HCEC 1CT (cell line): ENCODE results near the gene HYLS1.
"Not testable (repeated sequence)": the region's sequence is repeated elsewhere in the genome, so short reads cannot be mapped to it uniquely, and the experiment has no call there.

ENCODE experiments used
- DNase-seq: peaks from one replicate; pipeline ENCODE4 v3.0.0-alpha.2; 2017

The HYLS1 gene

DNA sequence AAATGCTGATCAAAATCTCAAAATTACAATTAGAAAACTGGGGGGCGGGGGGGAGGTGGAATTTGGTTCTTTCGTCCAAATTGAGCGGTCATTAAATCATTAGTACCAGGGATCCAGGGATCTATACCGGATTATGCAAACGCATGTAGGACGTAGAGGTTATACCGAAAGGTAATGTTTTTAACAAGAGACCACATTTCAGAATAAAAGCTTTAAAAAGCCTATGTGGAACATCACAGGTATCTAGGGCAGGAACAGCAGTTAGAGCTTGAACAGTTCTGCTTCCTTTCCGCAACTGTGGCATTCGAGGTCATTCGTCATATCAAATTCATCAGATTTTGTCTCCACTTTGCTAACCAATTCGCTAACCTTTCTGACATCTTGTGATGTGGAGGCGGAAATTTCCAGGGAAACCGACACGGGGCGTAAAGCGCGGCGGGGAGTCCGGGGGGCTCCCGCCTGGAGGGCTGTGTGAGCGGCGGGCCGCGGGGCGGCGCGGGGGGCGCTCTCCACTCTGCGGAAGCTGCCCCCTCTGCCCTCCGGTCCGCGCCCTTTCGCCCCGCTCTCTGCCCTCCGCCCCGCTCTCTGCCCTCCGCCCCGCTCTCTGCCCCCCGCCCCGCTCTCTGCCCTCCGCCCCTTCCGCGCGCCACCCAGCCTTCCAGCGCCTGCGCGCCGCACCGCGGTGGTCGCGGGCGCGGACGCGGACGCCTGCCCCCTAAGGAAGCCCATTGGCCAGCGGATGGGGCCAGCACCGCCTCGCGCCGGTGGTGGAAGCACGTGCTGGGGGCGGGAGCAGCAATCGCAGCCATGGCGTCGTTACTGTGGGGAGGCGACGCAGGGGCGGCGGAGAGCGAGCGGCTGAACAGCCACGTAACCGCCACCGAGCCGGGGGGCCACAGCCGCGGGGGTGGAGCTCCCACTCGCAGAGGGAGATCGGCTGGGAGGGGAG lies 16.5 kb downstream of the HYLS1 start, which contains the start of gene DDX25:
DDX25 (plus strand) TSS at position 798 of the 949 bp plus-strand sequence; CDS start at position 808, 10 bp downstream.
- DNase-seq = no peak

DNA sequence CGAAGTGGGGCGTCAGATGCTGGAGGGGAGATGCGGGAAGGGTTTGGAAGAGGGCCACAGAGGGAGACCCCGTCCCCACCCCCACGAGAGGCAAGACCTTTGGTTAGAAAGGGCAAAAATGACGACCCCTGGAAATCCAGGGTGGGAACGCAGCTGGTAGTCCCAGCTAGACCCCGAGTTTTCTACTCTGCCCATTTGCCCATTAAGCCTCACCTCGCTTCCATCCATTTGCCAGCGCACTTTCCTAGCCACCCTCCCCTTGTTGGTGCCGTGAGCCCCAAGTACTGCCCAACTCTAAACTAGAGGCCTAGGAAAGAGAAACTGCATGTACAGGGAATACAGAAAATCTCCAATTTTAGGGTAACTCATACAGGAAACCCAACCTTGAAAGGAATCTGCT lies 17.2 kb downstream of the HYLS1 start:
- no peak for DNase-seq

DNA sequence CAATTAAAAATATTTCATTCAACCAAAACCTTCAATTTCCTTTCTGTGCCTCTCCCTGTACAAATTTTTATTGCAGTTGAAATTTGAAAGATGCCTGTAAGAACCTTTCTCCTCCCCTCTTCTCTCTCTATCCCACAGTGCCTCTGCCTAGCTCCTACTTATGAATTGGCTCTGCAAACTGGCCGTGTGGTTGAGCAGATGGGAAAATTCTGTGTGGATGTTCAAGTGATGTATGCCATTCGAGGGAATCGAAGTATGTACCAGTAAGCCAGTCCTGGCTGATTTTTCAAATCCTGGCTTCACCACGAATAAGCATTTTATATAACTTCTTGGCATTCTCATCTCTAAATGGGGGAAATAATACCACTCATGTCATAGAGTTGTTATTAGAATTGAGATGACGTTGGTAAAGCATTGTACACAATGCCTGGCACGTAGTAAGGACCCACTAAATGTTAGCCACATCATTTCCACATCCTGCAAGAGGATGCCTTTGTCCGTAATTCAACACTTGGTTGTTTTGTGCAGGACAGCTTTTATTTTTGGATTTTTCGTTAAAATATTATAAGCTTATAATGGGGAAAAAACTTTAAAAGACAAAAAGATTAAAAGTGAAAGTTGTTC lies 22.9 kb downstream of the HYLS1 start:
- no peak for DNase-seq

DNA sequence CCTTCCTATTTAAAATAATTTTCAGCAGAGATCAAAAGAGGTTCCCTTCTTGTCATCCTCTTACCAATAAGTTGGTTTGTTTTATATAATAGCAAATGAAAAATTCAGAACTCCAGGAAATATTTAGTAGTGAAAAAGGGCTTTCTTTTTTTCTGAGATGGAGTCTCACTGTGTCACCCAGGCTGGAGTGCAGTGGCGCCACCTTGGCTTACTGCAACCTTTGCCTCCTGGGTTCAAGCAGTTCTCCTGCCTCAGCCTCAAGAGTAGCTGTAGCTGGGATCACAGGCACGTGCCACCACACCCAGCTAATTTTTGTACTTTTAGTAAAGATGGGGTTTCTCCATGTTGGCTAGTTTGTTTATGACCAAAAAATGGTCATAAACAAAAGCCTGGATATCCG lies 27.1 kb downstream of the HYLS1 start:
- not testable (repeated sequence) for DNase-seq

DNA sequence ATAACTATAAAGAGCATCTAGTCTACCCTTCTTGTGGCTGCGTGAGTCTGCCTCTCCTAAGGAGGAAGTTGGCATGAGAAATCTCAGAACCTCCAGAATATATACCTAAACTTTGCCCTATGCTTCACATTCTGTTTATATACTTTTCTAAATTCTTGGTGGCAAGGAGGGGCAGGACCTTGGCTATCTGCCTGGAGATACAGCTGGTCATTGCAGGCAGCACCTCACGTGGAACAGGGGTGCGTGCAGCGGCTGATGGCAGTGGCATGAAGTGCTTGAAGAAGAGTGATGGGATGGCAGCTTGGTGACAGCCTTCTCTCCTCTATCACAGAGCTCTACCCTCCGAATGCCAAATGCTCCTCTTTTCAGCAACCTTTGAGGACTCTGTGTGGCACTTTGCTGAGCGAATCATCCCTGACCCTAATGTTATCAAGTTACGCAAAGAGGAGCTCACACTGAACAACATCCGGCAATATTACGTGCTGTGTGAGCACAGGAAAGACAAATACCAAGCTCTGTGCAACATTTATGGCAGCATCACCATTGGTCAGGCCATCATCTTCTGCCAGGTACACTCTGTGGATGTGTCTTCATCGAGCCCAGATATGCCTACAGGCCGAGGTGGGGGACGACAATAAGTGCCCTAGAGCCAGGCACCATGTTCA lies 29.3 kb downstream of the HYLS1 start:
- DNase-seq = no peak

DNA sequence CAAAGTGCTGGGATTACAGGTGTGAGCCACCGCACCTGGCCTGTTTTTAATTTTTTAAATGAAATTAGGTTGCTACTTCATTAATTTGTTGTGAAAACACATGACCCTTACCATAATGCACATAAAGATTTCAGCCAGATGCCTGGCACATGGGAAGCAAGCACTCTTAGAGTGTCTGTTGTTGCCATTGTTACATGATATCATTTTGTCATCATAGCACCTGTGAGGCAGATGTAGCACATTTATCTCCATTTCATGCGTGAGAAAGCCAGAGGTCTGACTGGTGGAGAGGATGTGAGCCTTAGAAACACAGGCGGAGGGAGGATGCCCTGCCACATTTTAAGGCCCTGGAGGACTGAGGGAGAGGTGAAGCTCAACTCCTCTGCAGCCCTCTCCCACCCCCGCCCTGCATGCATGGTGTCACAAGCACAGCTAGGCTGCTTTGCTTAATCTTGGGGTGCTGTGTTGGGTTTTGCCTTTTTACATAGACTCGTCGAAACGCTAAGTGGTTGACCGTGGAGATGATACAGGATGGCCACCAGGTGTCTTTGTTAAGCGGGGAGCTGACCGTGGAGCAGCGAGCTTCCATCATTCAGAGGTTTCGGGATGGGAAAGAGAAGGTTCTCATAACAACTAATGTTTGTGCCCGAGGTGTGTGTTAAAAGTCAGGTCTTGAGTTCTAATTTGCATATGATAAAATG lies 30.8 kb downstream of the HYLS1 start:
- no peak for DNase-seq

DNA sequence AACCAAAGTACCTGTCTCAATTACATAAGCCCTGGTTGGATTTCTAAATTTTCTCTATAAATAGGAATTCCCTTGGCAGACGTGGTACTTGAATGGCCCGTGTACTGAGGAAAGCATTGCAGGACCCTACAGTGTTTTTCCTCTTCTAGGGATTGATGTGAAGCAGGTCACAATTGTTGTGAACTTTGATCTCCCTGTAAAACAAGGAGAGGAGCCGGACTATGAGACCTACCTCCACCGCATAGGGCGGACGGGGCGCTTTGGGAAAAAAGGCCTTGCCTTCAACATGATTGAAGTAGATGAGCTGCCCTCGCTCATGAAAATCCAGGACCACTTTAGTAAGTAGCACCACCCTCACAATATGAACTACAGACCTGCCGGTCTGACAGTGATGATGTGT lies 33.6 kb downstream of the HYLS1 start:
- DNase-seq = no peak

DNA sequence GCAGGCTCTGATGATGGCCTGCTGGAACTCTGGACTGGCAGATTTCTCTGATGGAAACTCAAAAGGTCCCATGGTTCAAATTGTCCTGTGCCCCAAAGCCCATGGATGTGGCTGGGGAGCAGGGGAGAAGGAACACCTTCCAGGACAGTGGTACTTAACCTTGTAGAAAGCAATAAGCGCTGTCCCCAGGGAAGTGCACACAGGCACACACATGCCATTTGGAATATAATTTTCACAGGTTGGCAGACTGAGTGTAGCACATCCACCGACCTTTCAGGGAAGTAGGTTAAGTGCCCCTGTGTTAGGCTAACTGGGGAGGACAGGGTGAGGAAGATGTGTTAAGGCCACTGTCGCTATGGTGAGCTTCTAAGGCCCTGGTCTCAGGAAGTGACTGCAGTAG lies 34.7 kb downstream of the HYLS1 start:
- DNase-seq = no peak

DNA sequence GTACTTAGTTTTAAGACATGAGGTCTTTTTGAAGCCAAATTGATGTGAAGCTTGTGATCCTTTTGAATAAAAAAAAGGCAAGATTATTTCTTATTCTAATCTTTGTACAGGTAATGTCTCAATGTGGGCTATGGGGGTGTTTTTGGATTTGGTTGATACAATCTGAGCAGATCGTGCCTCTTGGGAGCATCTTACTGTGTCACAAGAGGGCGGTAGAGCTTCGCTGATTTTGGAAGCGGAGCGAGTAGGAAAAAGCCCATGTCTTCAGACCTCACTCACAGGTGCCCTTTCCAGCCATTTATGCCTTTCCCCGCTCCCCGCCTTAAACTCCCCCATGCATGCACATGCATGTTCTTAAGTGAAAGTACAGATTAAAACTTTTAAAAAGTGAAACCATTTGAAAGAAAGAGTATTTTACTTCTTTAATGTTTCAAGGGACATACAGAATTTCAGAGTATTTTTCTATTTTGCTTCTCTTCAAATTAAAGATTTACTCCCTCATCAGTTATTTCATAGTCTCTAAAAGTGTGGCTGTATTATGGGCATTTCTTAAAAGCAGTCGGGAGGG lies 35.6 kb downstream of the HYLS1 start:
- peak; percentile 54 for DNase-seq

DNA sequence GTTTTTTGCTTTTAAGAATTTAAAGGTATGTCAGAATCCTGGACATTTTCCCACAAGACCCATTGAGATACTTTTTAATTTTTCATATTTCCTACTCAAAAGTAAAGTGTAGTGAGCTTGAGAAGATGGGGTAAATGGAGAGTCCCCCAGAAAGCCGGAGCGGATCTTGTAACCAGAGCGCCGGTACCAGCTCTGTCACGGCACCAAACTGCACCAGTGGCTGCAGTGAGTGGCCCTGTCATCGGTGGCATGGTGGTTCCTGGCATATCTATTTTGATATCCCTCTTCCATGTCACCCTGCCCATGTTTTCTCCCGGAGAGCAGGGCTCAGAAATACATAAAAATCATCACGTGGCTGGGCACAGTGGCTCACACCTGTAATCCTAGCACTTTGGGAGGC lies 36.2 kb downstream of the HYLS1 start:
- DNase-seq = no peak

DNA sequence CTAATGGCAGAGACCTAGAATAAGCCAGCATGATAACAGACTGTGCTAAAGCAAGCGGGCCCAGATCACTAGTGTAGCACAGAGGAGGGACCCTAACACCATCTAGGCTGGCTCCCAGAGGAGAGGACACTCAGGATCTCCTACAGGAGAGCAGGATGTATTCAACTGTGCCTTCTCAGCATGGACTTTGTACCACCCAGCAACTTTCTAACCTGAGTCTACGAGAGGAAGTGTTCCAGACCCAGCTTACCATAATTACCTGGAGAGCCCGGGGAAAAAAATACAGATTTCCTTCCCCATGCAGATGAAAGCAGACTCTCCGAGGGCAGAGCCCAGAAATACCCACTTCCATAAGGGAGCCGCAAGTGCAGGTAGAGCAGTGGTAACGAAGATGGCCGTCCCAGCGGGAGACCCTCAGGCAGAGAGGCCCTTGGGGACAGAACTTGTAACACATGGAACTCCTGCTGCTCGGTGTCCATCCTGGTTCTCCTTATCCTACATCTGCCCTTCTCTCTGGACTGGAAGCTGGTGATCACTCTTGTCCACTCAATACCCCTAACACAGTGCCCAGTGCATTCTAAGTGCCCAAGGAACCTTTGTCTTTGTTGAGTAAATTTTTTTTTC lies 37.0 kb downstream of the HYLS1 start:
- DNase-seq = no peak

DNA sequence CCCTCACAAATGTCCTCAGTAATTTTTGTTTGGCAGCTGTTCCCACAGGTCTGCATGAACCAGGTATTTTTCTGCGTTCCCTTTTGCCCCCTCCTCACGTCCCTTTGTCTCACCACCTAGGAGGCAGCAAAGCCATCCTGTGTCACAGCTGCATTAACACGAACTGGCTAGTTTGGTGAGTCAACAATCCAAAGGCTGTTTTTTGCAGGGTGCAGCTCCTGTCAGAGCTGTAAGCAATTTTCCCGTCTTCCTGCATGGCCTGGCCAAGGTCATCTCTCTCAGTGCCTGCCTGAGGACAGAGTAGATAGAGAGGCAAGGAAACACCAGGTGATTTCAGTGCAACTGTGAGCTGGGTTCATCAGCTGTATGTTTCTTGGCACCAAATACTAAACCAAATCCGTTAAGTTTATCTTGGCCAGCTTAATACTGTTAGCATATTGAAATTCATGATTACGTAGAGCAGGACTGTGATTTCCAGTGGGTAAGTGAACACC lies 37.8 kb downstream of the HYLS1 start:
- no peak for DNase-seq

DNA sequence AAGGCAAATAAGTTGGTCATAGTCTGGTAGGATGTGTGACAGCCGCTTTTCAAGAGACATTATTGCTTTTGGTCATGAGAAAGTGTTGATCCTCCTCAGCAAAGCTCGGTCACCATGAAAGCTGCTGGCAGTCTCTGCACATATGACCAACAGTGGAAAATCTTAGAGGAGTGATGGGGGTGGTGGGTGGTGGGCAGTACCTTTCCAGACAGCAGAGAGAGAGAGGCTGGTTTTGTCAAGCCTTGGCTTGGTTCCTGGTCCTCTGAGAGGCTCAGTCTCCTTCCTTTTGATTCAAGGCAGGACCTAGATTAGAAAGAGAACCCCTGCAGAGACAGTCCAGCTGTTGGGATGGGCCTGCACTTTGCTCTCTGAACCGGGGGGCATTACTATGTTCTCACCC lies 38.3 kb downstream of the HYLS1 start:
- DNase-seq = no peak

DNA sequence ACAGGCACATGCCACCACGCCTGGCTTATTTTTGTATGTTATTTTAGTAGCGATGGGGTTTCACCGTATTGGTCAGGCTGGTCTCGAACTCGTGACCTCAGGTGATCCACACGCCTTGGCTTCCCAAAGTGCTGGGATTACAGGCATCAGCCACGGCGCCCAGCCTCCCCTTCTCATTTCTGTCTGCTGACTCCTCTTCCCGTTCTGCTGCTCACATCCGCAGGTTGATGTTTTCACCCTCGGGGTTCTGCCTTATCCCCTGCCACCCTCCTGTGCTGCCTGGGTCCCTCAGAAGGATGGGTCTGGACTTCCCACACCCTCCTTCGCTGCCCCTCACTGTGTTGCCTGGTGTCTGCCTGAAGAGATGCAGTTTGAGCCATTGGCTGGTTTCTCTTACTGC lies 39.2 kb downstream of the HYLS1 start:
- no peak for DNase-seq

DNA sequence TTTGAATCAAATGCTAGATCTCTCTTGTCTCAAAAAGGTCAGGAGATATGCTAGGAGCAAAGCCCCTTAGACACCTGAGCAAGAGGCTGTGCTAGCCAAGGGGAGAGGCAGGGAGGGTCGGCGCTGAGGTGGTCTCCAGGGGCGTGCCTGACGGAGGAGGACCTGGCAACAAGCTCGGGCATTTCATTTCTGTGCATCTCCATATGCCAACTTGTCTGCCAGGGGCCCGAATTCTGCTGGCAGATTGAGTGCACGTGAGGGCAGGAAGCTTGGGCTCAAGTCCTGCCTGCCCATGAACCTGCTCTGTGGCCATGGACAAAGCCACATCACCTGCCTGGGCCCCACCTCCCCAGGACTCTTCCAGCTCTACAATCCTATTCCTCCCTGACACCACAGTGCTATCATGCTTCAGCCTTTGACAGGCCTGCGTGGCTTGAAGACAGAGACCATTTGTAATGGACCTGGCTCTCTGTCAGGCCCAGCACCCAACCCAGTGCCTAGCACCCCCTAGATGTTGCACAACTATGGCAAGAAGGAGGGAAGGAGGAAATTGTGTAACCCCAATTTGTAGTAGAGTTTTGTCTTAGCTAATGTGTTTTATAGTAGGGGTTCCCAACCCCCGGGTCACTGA lies 42.1 kb downstream of the HYLS1 start:
- DNase-seq = no peak

DNA sequence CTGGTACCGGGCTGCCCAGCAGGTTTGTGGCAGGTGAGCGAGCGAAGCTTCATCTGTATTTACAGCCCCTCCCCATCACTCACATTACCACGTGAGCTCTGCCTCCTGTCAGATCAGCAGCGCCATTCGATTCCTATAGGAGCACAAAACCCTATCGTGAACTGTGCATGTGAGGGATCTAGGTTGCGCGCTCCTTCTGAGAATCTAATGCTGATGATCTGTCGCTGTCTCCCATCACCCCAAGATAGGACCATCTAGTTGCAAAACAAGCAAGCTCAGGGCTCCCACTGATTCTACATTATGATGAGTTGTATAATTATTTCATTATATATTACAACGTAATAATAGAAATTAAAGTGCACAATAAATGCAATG lies 42.6 kb downstream of the HYLS1 start:
- DNase-seq = no peak

DNA sequence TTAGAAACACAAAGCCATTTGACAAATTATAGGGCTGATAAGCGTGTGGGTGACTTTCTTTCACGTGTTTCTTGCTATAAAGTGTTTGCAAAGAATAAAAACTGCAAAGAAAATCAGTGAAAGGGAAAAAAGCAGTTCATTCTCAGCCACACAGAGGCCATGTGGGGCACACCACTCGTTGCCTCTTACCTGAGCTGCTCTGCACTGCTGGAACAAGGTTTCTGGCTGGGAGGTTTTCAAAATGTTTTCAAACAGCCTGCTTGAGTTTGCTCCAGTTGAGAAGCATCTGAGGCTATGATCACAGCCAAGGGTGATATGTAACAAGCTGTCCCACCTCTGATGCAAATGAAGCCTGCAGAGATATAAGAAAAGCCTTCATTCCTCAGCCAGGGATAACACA lies 43.6 kb downstream of the HYLS1 start:
- no peak for DNase-seq

DNA sequence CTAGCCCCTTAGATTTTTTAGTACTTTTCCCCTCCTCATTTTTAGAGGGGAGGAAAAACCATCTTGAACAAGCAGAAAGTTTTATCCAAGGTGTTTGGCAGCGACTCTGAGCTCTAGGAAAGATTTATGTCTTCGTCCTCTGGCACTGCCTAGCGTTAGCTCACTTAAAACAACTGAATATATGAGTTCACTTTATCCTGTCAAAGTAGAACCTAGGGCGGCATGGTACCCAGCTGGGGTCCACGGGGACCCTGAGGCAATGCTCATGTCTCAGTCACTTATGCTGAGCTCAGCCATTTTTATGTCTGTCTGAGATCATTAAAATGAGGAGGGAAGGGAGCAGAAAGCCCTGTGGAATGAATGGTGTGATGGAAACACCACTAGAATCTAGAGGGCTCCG lies 44.2 kb downstream of the HYLS1 start:
- no peak for DNase-seq

DNA sequence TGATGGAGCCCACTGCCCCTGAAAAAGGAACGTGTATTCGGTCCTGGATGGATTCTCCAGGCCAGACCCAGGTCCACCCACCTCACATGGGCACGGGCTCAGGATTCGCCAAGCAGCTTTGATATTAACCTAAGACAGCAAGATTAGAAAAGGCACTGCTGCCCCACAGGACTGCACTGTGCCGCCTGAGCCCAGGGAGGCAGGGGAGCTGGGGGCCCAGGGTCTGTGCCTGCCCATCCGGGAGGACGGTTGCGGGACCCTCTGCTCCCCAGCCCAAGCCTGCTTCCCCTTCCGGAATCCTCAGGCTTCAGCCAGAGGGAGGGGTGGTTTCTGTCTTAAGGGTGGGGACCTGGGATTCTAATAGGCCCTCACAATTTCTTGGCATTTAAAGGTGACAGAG lies 44.8 kb downstream of the HYLS1 start:
- DNase-seq = no peak

DNA sequence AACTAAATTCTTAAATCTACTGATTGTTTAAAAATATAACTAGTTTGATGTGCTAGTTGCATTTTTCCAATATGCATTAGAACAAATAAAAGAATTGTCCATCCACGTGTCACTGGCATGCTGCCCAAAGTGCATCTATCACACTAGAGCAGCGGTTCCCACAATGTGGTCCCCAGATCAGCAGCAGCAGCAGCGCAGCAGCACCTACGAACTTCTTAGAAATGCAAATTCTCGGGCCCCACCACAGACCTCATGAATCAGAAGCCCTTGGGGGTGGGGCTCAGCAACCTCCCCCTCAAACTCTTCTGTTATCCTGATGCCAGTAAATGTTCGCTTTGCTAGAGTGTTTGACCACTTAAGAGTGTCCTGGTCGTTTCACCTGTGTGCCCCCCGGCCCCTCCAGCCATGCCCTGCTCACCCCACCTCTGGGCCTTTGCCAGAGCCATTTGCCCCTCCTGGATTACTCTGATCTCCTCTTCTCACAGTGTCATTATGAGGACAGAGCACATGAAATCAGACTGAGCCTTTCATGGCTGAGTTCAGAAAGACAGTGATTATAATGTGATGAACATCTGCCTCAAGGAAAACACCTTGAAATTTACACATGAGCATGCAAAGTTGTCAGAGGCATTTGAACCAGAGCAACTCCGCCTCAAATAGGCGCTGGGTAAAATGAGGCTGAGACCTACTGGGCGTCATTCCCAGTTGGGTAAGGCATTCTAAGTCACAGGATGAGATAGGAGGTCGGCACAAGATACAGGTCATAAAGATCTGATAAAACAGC lies 45.8 kb downstream of the HYLS1 start:
- DNase-seq = no peak

DNA sequence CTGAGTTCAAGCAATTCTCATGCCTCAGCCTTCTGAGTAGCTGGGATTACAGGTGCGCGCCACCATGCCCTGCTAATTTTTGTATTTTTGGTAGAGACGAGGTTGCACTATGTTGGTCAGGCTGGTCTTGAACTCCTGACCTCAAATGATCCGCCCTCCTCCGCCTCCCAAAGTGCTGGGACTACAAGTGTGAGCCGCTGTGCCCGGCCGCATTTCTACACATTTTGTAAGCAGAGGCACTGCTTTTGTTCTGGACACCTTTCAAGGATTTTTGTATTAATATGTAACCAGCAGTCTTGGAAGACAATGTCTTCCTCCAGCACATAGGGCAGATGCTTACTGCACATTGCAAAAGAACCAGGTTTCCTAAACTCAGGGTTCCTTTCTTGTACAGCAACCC lies 47.0 kb downstream of the HYLS1 start:
- no peak for DNase-seq
